Measurements from ENCODE around the gene HAUS8.
"Not testable (repeated sequence)": the region's sequence is repeated elsewhere in the genome, so short reads cannot be mapped to it uniquely, and the experiment has no call there.

Gene HAUS8

DNA sequence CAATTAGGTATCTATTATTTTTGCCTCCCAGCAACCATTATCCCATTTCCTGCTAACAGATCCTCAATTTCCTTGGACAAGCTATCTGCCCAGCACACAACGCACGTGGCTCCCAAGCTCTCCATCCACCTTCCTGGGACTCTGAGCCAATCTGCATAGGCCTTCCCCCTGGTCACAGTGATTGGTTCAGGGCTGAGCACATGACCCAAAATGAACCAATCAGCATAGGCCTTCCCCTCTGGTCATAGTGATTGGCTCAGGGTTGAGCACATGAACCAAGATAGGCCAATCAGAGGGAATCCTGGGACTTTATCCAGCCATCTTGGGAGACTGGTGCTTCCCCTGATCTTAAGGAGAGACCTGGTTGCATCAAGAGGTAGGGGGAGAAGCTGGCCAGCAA is 54.4 kb downstream of the HAUS8 start:
- H3K9me3 ChIP-seq (ENCODE audit: control insufficient read depth, low read length): peaks cover 8% of the 10 kb centered on the region
- no peaks in the 10 kb centered on the region for H3K36me3 ChIP-seq (ENCODE audit: control insufficient read depth, insufficient read depth, low read length)
- no peak overlapping the region for H3K27ac ChIP-seq (ENCODE audit: low read depth, low read length, severe bottlenecking)
- WGBS, 2 experiments (ENCODE audit: insufficient coverage in 2 of 2): 89% methylated on average over 2 of the region's 2 CpGs; no CpG with 5 or more reads in 1 of the 2 experiments
- no peaks in the 10 kb centered on the region for H3K4me1 ChIP-seq (ENCODE audit: control insufficient read depth, insufficient read depth, low read length, poor library complexity, severe bottlenecking)
- no peak overlapping the region for H3K4me3 ChIP-seq (ENCODE audit: extremely low read depth, insufficient read depth, low read length, poor library complexity, severe bottlenecking)

DNA sequence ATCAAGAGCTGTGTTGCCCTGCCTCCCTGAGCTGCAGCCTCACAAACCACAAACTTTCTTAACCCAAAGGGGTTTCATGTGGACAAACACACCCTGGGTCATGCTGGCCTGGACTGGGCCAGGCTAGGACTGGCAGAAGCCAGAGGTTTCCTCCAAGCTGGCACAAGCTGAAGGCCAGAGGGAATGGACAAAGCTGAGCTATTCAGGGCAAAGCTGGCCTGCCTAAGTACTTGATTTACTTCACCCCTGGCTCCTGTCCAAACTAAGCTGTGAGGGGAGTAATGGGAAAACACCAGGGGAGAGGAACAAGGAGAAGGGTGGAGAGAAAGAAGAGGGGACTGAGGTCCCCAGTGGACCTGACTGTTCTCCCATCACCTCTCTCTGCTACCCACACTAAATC is 54.9 kb downstream of the HAUS8 start:
- Histone ChIP-seq H3K36me3 (ENCODE audit: control insufficient read depth, insufficient read depth, low read length) (no peaks in the 10 kb centered on the region), H3K27ac (ENCODE audit: low read depth, low read length, severe bottlenecking) (no peak overlapping the region), H3K4me3 (ENCODE audit: extremely low read depth, insufficient read depth, low read length, poor library complexity, severe bottlenecking) (no peak overlapping the region), H3K9me3 (ENCODE audit: control insufficient read depth, low read length) (peaks cover 8% of the 10 kb centered on the region), H3K4me1 (ENCODE audit: control insufficient read depth, insufficient read depth, low read length, poor library complexity, severe bottlenecking) (no peaks in the 10 kb centered on the region)

DNA sequence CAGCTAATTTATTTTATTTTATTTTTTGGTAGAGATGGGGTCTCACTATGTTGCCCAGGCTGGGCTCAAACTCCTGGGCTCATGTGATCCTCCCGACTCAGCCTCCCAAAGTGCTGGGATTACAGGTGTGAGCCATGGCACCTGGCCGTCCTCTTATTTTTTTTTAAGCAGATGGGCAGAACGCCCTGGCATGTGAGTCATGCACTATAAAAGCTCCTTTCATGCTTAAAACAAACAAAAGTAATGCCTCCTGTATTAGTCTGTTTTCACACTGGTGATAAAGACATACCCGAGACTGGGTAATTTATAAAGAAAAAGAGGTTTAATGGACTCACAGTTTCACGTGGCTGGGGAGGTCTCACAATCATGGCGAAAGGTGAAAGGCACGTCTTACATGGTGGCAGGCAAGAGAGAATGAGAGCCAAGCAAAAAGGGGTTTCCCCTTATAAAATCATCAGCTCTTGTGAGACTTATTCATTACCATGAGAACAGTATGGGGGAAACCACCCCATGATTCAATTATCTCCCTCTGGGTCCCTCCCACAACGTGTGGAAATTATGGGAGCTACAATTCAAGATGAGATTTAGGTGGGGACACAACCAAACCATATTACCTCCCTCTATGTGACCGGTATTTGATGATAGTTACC is 60.9 kb downstream of the HAUS8 start:
- 95 to 97% methylated on average over 7 of the region's 9 CpGs for WGBS, 2 experiments (ENCODE audit: insufficient coverage in 2 of 2)
- not testable (repeated sequence) for H3K4me3 ChIP-seq (ENCODE audit: extremely low read depth, insufficient read depth, low read length, poor library complexity, severe bottlenecking); H3K36me3 ChIP-seq (ENCODE audit: control insufficient read depth, insufficient read depth, low read length); H3K27ac ChIP-seq (ENCODE audit: low read depth, low read length, severe bottlenecking); H3K9me3 ChIP-seq (ENCODE audit: control insufficient read depth, low read length); H3K4me1 ChIP-seq (ENCODE audit: control insufficient read depth, insufficient read depth, low read length, poor library complexity, severe bottlenecking)

DNA sequence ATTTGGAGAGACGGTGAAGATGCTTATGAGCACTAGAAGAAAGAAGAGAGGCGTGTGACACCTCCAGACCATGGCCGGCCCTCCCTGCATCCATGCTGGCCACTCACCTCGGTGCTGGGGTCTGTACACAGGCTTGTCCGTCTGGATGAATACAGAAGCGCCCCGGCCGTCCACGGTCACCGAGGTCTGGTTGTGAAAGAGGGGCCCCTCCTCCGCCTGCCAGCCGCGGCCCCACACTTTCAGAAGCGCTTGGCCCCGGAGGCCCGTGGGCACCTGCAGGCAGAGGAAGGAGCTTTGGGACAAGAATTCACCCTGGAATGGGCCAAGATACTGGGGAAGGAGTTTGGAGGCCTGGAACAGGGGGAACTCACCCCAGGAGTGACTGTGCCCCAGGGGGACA is 63.8 kb downstream of the HAUS8 start:
- H3K4me3 ChIP-seq (ENCODE audit: extremely low read depth, insufficient read depth, low read length, poor library complexity, severe bottlenecking): no peak overlapping the region
- H3K36me3 ChIP-seq (ENCODE audit: control insufficient read depth, insufficient read depth, low read length): no peaks in the 10 kb centered on the region
- no peaks in the 10 kb centered on the region for H3K9me3 ChIP-seq (ENCODE audit: control insufficient read depth, low read length)
- no peak overlapping the region for H3K27ac ChIP-seq (ENCODE audit: low read depth, low read length, severe bottlenecking)
- H3K4me1 ChIP-seq (ENCODE audit: control insufficient read depth, insufficient read depth, low read length, poor library complexity, severe bottlenecking): no peaks in the 10 kb centered on the region
- 91 to 94% methylated on average over 5 to 12 of the region's 16 CpGs for WGBS, 2 experiments (ENCODE audit: insufficient coverage in 2 of 2)

DNA sequence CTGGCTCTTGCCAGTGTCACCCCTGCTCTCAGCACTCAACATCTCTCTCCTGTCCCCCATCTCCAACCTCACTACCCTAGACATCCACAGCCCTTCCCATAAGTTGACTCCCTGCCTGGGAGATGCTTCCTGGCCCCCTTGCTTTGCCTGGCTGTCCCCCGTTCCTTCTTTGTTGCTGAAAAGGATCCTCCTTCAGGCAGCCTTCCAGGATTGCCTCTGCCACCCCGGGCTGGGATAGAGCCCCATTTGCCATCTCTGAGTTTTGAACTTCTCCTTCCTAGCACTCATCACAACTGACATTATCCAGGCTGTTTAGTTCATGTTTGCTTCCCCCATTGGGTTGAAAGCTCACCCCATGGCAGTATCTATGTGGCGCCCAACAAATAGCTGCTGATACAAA is 68.7 kb downstream of the HAUS8 start:
- Histone ChIP-seq H3K4me1 (ENCODE audit: control insufficient read depth, insufficient read depth, low read length, poor library complexity, severe bottlenecking) (no peaks in the 10 kb centered on the region), H3K4me3 (ENCODE audit: extremely low read depth, insufficient read depth, low read length, poor library complexity, severe bottlenecking) (no peak overlapping the region), H3K9me3 (ENCODE audit: control insufficient read depth, low read length) (no peaks in the 10 kb centered on the region), H3K27ac (ENCODE audit: low read depth, low read length, severe bottlenecking) (no peak overlapping the region), H3K36me3 (ENCODE audit: control insufficient read depth, insufficient read depth, low read length) (no peaks in the 10 kb centered on the region)
- WGBS, 2 experiments (ENCODE audit: insufficient coverage in 2 of 2): 90 to 94% methylated on average over 2 to 3 of the region's 3 CpGs

DNA sequence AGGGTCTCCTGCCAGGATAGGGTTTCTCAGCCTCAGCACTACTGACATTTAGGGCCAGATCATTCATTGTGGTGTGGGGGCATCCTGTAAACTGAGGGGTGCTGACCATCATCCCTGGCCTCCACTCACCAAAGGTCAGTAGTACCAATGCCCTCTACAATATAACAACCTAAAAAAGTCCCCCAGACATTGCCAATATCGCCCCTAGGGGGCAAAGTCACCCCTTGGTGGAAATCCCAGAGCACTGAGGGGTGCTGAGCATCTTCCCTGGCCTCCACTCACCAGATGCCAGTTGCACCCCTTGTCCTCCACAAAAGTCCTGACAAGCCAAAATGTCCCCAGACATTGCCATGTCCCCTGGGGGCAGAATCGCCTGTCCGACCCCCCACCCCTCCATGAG is 70.3 kb downstream of the HAUS8 start:
- peaks cover 1% of the 10 kb centered on the region for H3K36me3 ChIP-seq (ENCODE audit: control insufficient read depth, insufficient read depth, low read length)
- no peak overlapping the region for H3K27ac ChIP-seq (ENCODE audit: low read depth, low read length, severe bottlenecking)
- no peaks in the 10 kb centered on the region for H3K9me3 ChIP-seq (ENCODE audit: control insufficient read depth, low read length)
- no peaks in the 10 kb centered on the region for H3K4me1 ChIP-seq (ENCODE audit: control insufficient read depth, insufficient read depth, low read length, poor library complexity, severe bottlenecking)
- WGBS, 2 experiments (ENCODE audit: insufficient coverage in 2 of 2): 13 to 67% methylated on average over 1 of the region's 3 CpGs
- no peak overlapping the region for H3K4me3 ChIP-seq (ENCODE audit: extremely low read depth, insufficient read depth, low read length, poor library complexity, severe bottlenecking)

DNA sequence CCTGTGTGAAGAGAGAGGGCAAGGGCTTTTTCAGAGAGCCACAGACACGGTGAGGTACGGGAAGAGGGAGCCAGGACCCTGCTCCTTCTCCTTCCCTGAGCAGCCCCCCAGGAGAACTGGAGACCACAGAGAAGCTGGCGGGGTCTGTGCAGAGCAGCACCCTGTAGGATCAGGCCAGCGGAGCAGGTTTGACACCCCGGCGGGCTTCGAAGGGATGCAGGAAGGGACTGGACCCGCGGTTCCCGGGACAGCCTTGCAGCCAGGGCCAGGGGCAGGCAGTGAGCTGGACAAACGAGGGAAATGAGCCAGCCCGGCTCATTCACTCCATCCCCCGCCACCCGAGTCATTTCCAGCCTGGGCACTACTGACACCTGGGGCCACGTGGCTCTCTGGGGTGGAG is 70.9 kb downstream of the HAUS8 start:
- Histone ChIP-seq H3K36me3 (ENCODE audit: control insufficient read depth, insufficient read depth, low read length) (peaks cover 7% of the 10 kb centered on the region), H3K4me3 (ENCODE audit: extremely low read depth, insufficient read depth, low read length, poor library complexity, severe bottlenecking) (no peak overlapping the region), H3K27ac (ENCODE audit: low read depth, low read length, severe bottlenecking) (no peak overlapping the region), H3K4me1 (ENCODE audit: control insufficient read depth, insufficient read depth, low read length, poor library complexity, severe bottlenecking) (no peaks in the 10 kb centered on the region), H3K9me3 (ENCODE audit: control insufficient read depth, low read length) (no peaks in the 10 kb centered on the region)
- WGBS, 2 experiments (ENCODE audit: insufficient coverage in 2 of 2): 95 to 98% methylated on average over 10 to 14 of the region's 15 CpGs

GRCh38 chr19:17002455-17002854 is 72.8 kb downstream of the HAUS8 start:
- H3K27ac ChIP-seq (ENCODE audit: low read depth, low read length, severe bottlenecking): no peak overlapping the region
- H3K4me3 ChIP-seq (ENCODE audit: extremely low read depth, insufficient read depth, low read length, poor library complexity, severe bottlenecking): no peak overlapping the region
- no peaks in the 10 kb centered on the region for H3K4me1 ChIP-seq (ENCODE audit: control insufficient read depth, insufficient read depth, low read length, poor library complexity, severe bottlenecking)
- WGBS, 2 experiments (ENCODE audit: insufficient coverage in 2 of 2): 65 to 68% methylated on average over 4 to 5 of the region's 7 CpGs
- H3K9me3 ChIP-seq (ENCODE audit: control insufficient read depth, low read length): peaks cover 8% of the 10 kb centered on the region
- H3K36me3 ChIP-seq (ENCODE audit: control insufficient read depth, insufficient read depth, low read length): peaks cover 14% of the 10 kb centered on the region

DNA sequence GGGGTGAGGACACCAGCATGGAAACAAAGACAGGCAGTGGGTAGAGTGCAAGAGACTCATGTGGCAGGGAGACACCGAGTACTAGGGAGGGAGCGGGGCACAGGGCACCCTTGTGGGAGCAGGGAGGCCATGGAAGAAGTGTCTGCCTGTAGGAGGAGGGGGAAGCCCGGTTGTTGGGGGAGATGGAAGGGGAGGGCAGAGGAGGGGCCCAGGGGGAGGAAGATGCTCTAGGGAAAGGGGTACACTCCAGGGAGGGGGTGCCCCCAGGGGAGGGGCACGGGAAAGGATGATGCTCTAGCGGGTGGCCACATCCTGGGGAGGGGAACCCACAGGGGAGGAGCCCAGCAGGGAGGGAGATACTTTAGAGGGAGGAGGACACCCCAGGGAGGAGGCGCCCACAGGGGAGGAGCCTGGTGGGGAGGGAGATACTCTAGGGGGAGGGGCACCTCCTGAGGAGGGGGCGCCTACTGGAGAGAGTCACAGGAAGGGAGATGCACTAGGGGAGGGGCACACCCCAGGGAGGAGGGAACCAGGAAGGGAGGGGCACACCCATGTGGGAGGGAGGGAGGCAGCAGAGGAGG is 73.6 kb downstream of the HAUS8 start:
- no peak overlapping the region for H3K4me3 ChIP-seq (ENCODE audit: extremely low read depth, insufficient read depth, low read length, poor library complexity, severe bottlenecking)

More for the DNA sequence above, 73.6 kb downstream of the HAUS8 start:
- Histone ChIP-seq H3K27ac (ENCODE audit: low read depth, low read length, severe bottlenecking) (no peak overlapping the region), H3K4me1 (ENCODE audit: control insufficient read depth, insufficient read depth, low read length, poor library complexity, severe bottlenecking) (no peaks in the 10 kb centered on the region), H3K36me3 (ENCODE audit: control insufficient read depth, insufficient read depth, low read length) (peaks cover 14% of the 10 kb centered on the region), H3K9me3 (ENCODE audit: control insufficient read depth, low read length) (peaks cover 8% of the 10 kb centered on the region)
- 50 to 59% methylated on average over 3 to 5 of the region's 7 CpGs for whole genome bisulfite sequencing, 2 experiments (ENCODE audit: insufficient coverage in 2 of 2)
